ENCODE results near the gene MBP. TPM values are rescaled to one million over a fixed set of nuclear protein-coding genes. Genes with fewer than 3 reads are reported as not detected.

The MBP gene
- total and polyA plus RNA-seq, 3 experiments from 2014 or later, result 59.5 to 196 (median 60.0) TPM

- no peaks in the 10 kb centered on the region for H3K9me3 ChIP-seq (ENCODE audit: low read length)
- peaks cover 17% of the 10 kb centered on the region for H3K36me3 ChIP-seq (ENCODE audit: insufficient read depth, low read length)
- H3K4me1 Mint-ChIP-seq, result peaks cover 97 to 100% (median 100%) of the 10 kb centered on the region in 3 donors
- POLR2A ChIA-PET, result interaction anchor here (1.0 kb wide), 2 partner anchors 11 to 27 kb away, joined by 3 to 4 read pairs; no protein-coding TSS in a partner anchor
- no peaks in the 10 kb centered on the region for H3K27me3 Mint-ChIP-seq
- no peak overlapping the region for H3K27ac ChIP-seq (ENCODE audit: low read depth, low read length)
- peak overlapping the region in 6 of 7 donors; percentile 5 to 78 (median 44) for H3K4me3 Mint-ChIP-seq
- H3K36me3 Mint-ChIP-seq, result peaks cover 8 to 54% (median 20%) of the 10 kb centered on the region in 3 donors
- DNase-seq, result no peak
- H3K4me3 ChIP-seq (ENCODE audit: low read length), result no peak overlapping the region
- peaks cover 99% of the 10 kb centered on the region for H3K4me1 ChIP-seq (ENCODE audit: insufficient read depth, low read length)
- H3K27me3 ChIP-seq (ENCODE audit: insufficient read depth, low read length, poor library complexity, severe bottlenecking), result no peaks in the 10 kb centered on the region
- CTCF ChIA-PET, result interaction anchor here (0.9 to 8.3 kb wide), 4 partner anchors 18 to 43 kb away, joined by 3 to 56 read pairs (median 6); no protein-coding TSS in a partner anchor
- peaks cover 0 to 2% (median 0%) of the 10 kb centered on the region in 5 donors for H3K9me3 Mint-ChIP-seq
- peak overlapping the region; percentile 44 to 98 (median 89) for H3K27ac Mint-ChIP-seq
These were observed 28.5 kb downstream of the MBP start for GRCh38 chr18:77103991-77104531.

DNA sequence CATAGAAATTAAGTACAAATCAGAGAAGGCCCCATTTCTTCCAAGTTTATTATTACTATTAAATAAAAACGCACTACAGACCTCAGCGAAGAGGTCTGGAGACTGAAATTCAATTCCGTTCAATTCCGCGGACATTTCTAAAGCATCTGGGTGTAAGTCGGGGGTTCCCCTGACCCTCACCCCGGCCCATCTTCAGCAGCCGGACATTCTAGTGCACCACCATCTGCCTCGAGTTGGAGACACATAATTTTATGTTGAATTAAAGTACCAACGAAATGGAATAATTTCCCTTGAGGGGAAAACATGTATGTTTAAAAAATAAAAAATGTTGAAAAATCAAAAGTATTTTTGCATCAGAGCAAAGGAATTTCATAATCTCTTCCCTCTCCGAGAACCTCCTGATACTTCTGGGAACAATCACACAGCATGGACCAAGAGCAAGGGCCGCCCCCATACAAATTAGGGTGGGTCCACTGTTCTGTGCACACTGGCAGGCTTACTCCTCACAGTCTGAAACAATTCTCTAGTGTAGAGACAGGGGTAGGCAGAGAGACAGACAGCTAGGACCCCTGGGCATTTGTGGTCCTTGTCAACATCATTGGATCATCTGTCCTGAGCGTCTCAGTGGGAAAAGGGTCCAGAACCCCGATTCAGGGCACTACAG is 29.3 kb downstream of the MBP start:
- Histone ChIP-seq H3K9me3 (ENCODE audit: low read length) (no peaks in the 10 kb centered on the region), H3K36me3 (ENCODE audit: insufficient read depth, low read length) (peaks cover 17% of the 10 kb centered on the region), H3K27me3 (ENCODE audit: insufficient read depth, low read length, poor library complexity, severe bottlenecking) (no peaks in the 10 kb centered on the region), H3K4me3 (ENCODE audit: low read length) (no peak overlapping the region), H3K4me1 (ENCODE audit: insufficient read depth, low read length) (peaks cover 99% of the 10 kb centered on the region), H3K27ac (ENCODE audit: low read depth, low read length) (no peak overlapping the region)
- DNase-seq, result no peak
- Mint-ChIP-seq H3K4me1 (peaks cover 95 to 100% (median 100%) of the 10 kb centered on the region in 3 donors), H3K27ac (peak overlapping the region in 7 of 8 donors; percentile 44 to 98 (median 96)), H3K9me3 (peaks cover 0 to 2% (median 0%) of the 10 kb centered on the region in 5 donors), H3K4me3 (peak overlapping the region in 5 of 7 donors; percentile 12 to 55 (median 37)), H3K36me3 (peaks cover 8 to 57% (median 20%) of the 10 kb centered on the region in 3 donors), H3K27me3 (no peaks in the 10 kb centered on the region)
- POLR2A ChIA-PET, result interaction anchor here (0.6 to 3.5 kb wide), 7 partner anchors 11 to 1893 kb away, joined by 3 to 22 read pairs (median 6); partner anchors contain the start of gene TSHZ1
- CTCF ChIA-PET, result interaction anchor here (0.9 to 8.3 kb wide), 9 partner anchors 19 to 103 kb away, joined by 3 to 56 read pairs (median 8); no protein-coding TSS in a partner anchor

- Histone ChIP-seq H3K4me3 (ENCODE audit: low read length) (peak overlapping the region; percentile 42), H3K4me1 (ENCODE audit: insufficient read depth, low read length) (peaks cover 99% of the 10 kb centered on the region), H3K9me3 (ENCODE audit: low read length) (no peaks in the 10 kb centered on the region), H3K36me3 (ENCODE audit: insufficient read depth, low read length) (peaks cover 18% of the 10 kb centered on the region), H3K27me3 (ENCODE audit: insufficient read depth, low read length, poor library complexity, severe bottlenecking) (no peaks in the 10 kb centered on the region), H3K27ac (ENCODE audit: low read depth, low read length) (peak overlapping the region; percentile 55)
- ChIA-PET POLR2A (interaction anchor here (0.6 to 3.5 kb wide), 7 partner anchors 20 to 1892 kb away, joined by 3 to 22 read pairs (median 6); partner anchors contain the start of gene TSHZ1), CTCF (interaction anchor here (0.7 to 3.6 kb wide), 12 partner anchors 18 to 102 kb away, joined by 3 to 13 read pairs (median 4); partner anchors contain the start of gene MBP)
- Mint-ChIP-seq H3K4me3 (peak overlapping the region; percentile 73 to 87 (median 80)), H3K9me3 (peaks cover 0 to 2% (median 0%) of the 10 kb centered on the region in 5 donors), H3K27ac (peak overlapping the region; percentile 93 to 98 (median 96)), H3K27me3 (no peaks in the 10 kb centered on the region), H3K4me1 (peaks cover 93 to 100% (median 100%) of the 10 kb centered on the region in 3 donors), H3K36me3 (peaks cover 8 to 61% (median 20%) of the 10 kb centered on the region in 3 donors)
- peak in 2 of 5 donors; percentile 69 to 71 for DNase-seq
These were observed 30.1 kb downstream of the MBP start for GRCh38 chr18:77102259-77103040.

DNA sequence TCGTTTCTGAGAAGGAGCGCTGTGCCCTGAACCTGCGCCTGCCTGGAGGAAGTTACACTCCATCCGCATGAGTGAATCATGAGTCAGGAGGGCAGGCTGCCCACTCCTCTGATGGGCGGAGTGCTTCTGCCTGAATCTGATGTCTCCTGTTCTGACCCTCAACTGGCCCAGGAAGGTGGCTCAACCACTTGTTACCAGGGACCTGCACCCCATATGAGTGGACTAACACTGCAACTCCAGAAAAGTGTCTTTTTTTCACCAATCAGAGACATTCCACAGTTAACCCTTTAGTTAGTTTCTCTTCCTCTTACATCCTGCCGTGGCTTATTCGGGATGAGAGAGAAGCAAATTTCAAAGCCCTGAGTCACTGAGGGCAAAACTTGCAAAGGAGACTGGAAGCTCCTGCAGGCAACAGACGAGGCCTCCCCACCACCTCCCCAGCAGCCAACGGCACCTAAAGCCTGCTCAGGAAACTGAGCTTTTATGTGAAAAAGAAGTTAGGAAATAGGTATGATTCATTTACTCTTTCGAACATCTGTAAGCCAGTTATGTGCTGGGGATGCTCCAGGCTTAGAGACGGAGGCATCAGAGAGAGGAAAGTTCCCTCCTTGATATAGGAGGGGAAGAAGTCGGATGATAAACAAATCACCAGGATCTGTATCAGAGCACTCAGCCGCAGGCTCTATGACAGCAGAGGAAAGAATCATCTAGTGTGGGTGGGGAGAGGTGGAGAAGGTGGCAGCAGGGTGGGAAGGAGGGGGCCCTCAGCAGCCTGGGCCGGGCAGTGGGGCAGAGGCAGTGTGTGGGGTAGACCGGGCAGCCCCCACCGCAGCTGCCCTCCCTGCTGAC is 30.9 kb downstream of the MBP start:
- H3K4me3 Mint-ChIP-seq, result peak overlapping the region; percentile 73 to 87 (median 80)
- peak in 4 of 5 donors; percentile 23 to 63 (median 38) for DNase-seq
- H3K27ac ChIP-seq (ENCODE audit: low read depth, low read length), result peak overlapping the region; percentile 55
- H3K9me3 ChIP-seq (ENCODE audit: low read length), result no peaks in the 10 kb centered on the region
- H3K4me1 ChIP-seq (ENCODE audit: insufficient read depth, low read length), result peaks cover 99% of the 10 kb centered on the region
- peaks cover 0 to 2% (median 0%) of the 10 kb centered on the region in 5 donors for H3K9me3 Mint-ChIP-seq
- peak overlapping the region; percentile 93 to 98 (median 96) for H3K27ac Mint-ChIP-seq
- CTCF ChIA-PET, result interaction anchor here (0.7 to 3.6 kb wide), 12 partner anchors 12 to 101 kb away, joined by 3 to 13 read pairs (median 6); partner anchors contain the start of gene MBP
- POLR2A ChIA-PET, result interaction anchor here (0.9 to 3.5 kb wide), 7 partner anchors 21 to 39 kb away, joined by 3 to 22 read pairs (median 5); no protein-coding TSS in a partner anchor
- peaks cover 8 to 68% (median 22%) of the 10 kb centered on the region in 3 donors for H3K36me3 Mint-ChIP-seq
- H3K27me3 ChIP-seq (ENCODE audit: insufficient read depth, low read length, poor library complexity, severe bottlenecking), result no peaks in the 10 kb centered on the region
- H3K36me3 ChIP-seq (ENCODE audit: insufficient read depth, low read length), result peaks cover 20% of the 10 kb centered on the region
- peak overlapping the region; percentile 42 for H3K4me3 ChIP-seq (ENCODE audit: low read length)
- peaks cover 90 to 100% (median 100%) of the 10 kb centered on the region in 3 donors for H3K4me1 Mint-ChIP-seq
- H3K27me3 Mint-ChIP-seq, result no peaks in the 10 kb centered on the region

- peak overlapping the region; percentile 42 for H3K4me3 ChIP-seq (ENCODE audit: low read length)
- peaks cover 6 to 74% (median 19%) of the 10 kb centered on the region in 3 donors for H3K36me3 Mint-ChIP-seq
- H3K9me3 ChIP-seq (ENCODE audit: low read length), result no peaks in the 10 kb centered on the region
- peaks cover 86 to 100% (median 99%) of the 10 kb centered on the region in 3 donors for H3K4me1 Mint-ChIP-seq
- H3K27ac Mint-ChIP-seq, result peak overlapping the region; percentile 93 to 98 (median 96)
- peak overlapping the region; percentile 73 to 87 (median 80) for H3K4me3 Mint-ChIP-seq
- H3K27me3 Mint-ChIP-seq, result no peaks in the 10 kb centered on the region
- DNase-seq, result peak in 1 of 5 donors; percentile 61
- H3K4me1 ChIP-seq (ENCODE audit: insufficient read depth, low read length), result peaks cover 99% of the 10 kb centered on the region
- POLR2A ChIA-PET, result interaction anchor here (0.7 to 3.5 kb wide), 6 partner anchors 30 to 52 kb away, joined by 3 to 22 read pairs (median 4); no protein-coding TSS in a partner anchor
- no peaks in the 10 kb centered on the region for H3K27me3 ChIP-seq (ENCODE audit: insufficient read depth, low read length, poor library complexity, severe bottlenecking)
- H3K27ac ChIP-seq (ENCODE audit: low read depth, low read length), result peak overlapping the region; percentile 55
- CTCF ChIA-PET, result interaction anchor here (0.7 to 3.6 kb wide), 10 partner anchors 11 to 100 kb away, joined by 3 to 13 read pairs (median 8); partner anchors contain the start of gene MBP
- peaks cover 20% of the 10 kb centered on the region for H3K36me3 ChIP-seq (ENCODE audit: insufficient read depth, low read length)
- no peaks in the 10 kb centered on the region for H3K9me3 Mint-ChIP-seq
These were observed 31.7 kb downstream of the MBP start for GRCh38 chr18:77100751-77101355.

- H3K36me3 Mint-ChIP-seq, result peaks cover 0 to 76% (median 14%) of the 10 kb centered on the region in 3 donors
- DNase-seq, result peak; percentile 42 to 68 (median 45)
- CTCF ChIA-PET, result interaction anchor here (2.2 to 3.6 kb wide), 3 partner anchors 24 to 44 kb away, joined by 8 to 13 read pairs (median 8); partner anchors contain the start of gene MBP
- peaks cover 87 to 100% (median 99%) of the 10 kb centered on the region in 3 donors for H3K4me1 Mint-ChIP-seq
- H3K9me3 Mint-ChIP-seq, result no peaks in the 10 kb centered on the region
- POLR2A ChIA-PET, result interaction anchor here (1.0 to 3.5 kb wide), 3 partner anchors 8 to 45 kb away, joined by 3 to 22 read pairs (median 4); no protein-coding TSS in a partner anchor
- Histone ChIP-seq H3K27me3 (ENCODE audit: insufficient read depth, low read length, poor library complexity, severe bottlenecking) (no peaks in the 10 kb centered on the region), H3K27ac (ENCODE audit: low read depth, low read length) (peak overlapping the region; percentile 45), H3K9me3 (ENCODE audit: low read length) (no peaks in the 10 kb centered on the region), H3K36me3 (ENCODE audit: insufficient read depth, low read length) (peaks cover 20% of the 10 kb centered on the region), H3K4me3 (ENCODE audit: low read length) (peak overlapping the region; percentile 29), H3K4me1 (ENCODE audit: insufficient read depth, low read length) (peaks cover 96% of the 10 kb centered on the region)
- peak overlapping the region; percentile 93 to 98 (median 96) for H3K27ac Mint-ChIP-seq
- no peaks in the 10 kb centered on the region for H3K27me3 Mint-ChIP-seq
- peak overlapping the region; percentile 59 to 87 (median 80) for H3K4me3 Mint-ChIP-seq
These were observed 32.9 kb downstream of the MBP start for GRCh38 chr18:77099485-77100370.

All from CD8-positive, alpha-beta memory T cell (primary cell).